Endothelial cell of umbilical vein (primary cell): Measurements from ENCODE around the gene ATXN2. TPM values are rescaled to one million over a fixed set of nuclear protein-coding genes. Genes with fewer than 3 reads are reported as not detected.

Experiments used
- BruUV-seq: library from RNA; stranded (reverse); fragments of 400-500 nt; replicated peaks from 2 replicates; lab custom pipeline; 2021; lab: Mats Ljungman, UMichigan
- CTCF ChIA-PET: fragments of 300-600, 350-600 bp; sonication (Branson Sonifier 250); formaldehyde crosslinking; loops from one replicate; lab custom pipeline; 2021; ENCODE audit warnings: antibody characterized with exemption, inconsistent platforms; lab: Charles Lee
- POLR2A ChIA-PET: fragments of 300-600, 350-600 bp; sonication (Branson Sonifier 250); formaldehyde crosslinking; loops from one replicate; lab custom pipeline; 2021; ENCODE audit warnings: antibody characterized with exemption, inconsistent platforms; lab: Charles Lee
- DNase-seq: peaks from one replicate; pipeline ENCODE4 v3.0.0-alpha.2; 2011; ENCODE audit warnings: low read depth, low spot score
- FAIRE-seq: peaks from 2 replicates; lab custom pipeline; 2011; peaks lifted over from hg19 to GRCh38; lab: Jason Lieb, UNC
- H2AFZ ChIP-seq: 2 replicates; pipeline ENCODE4 v1.6.0; 2012; ENCODE audit warnings: low read depth, low read length, control low read depth, inconsistent platforms
- H3K27ac ChIP-seq: 2 replicates; pipeline ENCODE4 v1.5.1; 2011; ENCODE audit warnings: low read depth, mild to moderate bottlenecking, control low read depth, low read length, moderate library complexity; ENCODE audit not compliant: insufficient read depth
- H3K27me3 ChIP-seq, 2 experiments: 2 replicates each; pipeline versions ENCODE4 v1.6.0 to v1.6.1; 2011; ENCODE audit warnings: low read length in 2 of 2, mixed read lengths in 1 of 2; ENCODE audit not compliant: control insufficient read depth in 2 of 2, insufficient read depth in 2 of 2
- H3K36me3 ChIP-seq, 2 experiments: 2 replicates in 1 of 2; 3 replicates in 1 of 2; pipeline ENCODE4 v1.5.1; 2011; ENCODE audit warnings: low read length in 2 of 2, mild to moderate bottlenecking in 1 of 2, moderate library complexity in 1 of 2; ENCODE audit not compliant: control insufficient read depth in 2 of 2, insufficient read depth in 2 of 2; ENCODE audit errors: extremely low read depth in 1 of 2
- H3K4me1 ChIP-seq: 3 replicates; pipeline ENCODE4 v1.5.1; 2011; ENCODE audit warnings: mild to moderate bottlenecking, low read length; ENCODE audit not compliant: control insufficient read depth, insufficient read depth; ENCODE audit errors: extremely low read depth
- H3K4me2 ChIP-seq: 2 replicates; pipeline ENCODE4 v1.6.1; 2011; ENCODE audit warnings: low read length, control low read depth, mixed read lengths; ENCODE audit not compliant: insufficient read depth
- H3K4me3 ChIP-seq, 3 experiments: fragments of 200-600 bp in 1 of 3; sonication (generic), shearing (Covaris generic) in 1 of 3; replicated peaks in 1 of 3; 2 replicates each; pipeline ENCODE4 v1.5.1; 2011 to 2016; ENCODE audit warnings: control low read depth in 3 of 3, low read length in 3 of 3, mild to moderate bottlenecking in 2 of 3, inconsistent platforms in 1 of 3, low read depth in 1 of 3, moderate library complexity in 1 of 3; ENCODE audit not compliant: insufficient read depth in 1 of 3
- H3K79me2 ChIP-seq: 2 replicates; pipeline ENCODE4 v1.6.0; 2012; ENCODE audit warnings: low read length, inconsistent platforms; ENCODE audit not compliant: control insufficient read depth, insufficient read depth
- H3K9ac ChIP-seq: replicated peaks from 2 replicates; pipeline ENCODE3; 2011; ENCODE audit warnings: low read length, control low read depth; ENCODE audit not compliant: insufficient read depth; ENCODE audit errors: extremely low read depth
- H3K9me1 ChIP-seq: replicated peaks from 3 replicates; pipeline ENCODE4 v1.6.0; 2011; ENCODE audit warnings: mild to moderate bottlenecking, low read length; ENCODE audit not compliant: control insufficient read depth, insufficient read depth; ENCODE audit errors: extremely low read depth
- H3K9me3 ChIP-seq: replicated peaks from 2 replicates; pipeline ENCODE4 v1.5.1; 2012; ENCODE audit warnings: low read length, inconsistent platforms; ENCODE audit not compliant: control insufficient read depth, insufficient read depth
- H4K20me1 ChIP-seq: replicated peaks from 2 replicates; pipeline ENCODE3; 2011; ENCODE audit warnings: mild to moderate bottlenecking, low read length; ENCODE audit not compliant: control insufficient read depth, insufficient read depth; ENCODE audit errors: extremely low read depth
- EZH2 ChIP-seq: IDR thresholded peaks from 2 replicates; pipeline ENCODE4 v1.6.1; 2012; ENCODE audit warnings: borderline replicate concordance, low read depth, mild to moderate bottlenecking, moderate library complexity, low read length, inconsistent platforms; ENCODE audit not compliant: severe bottlenecking
- FOS ChIP-seq: IDR thresholded peaks from 2 replicates; pipeline ENCODE4 v1.6.1; 2011; ENCODE audit warnings: mild to moderate bottlenecking, low read length, moderate library complexity, borderline replicate concordance; ENCODE audit not compliant: insufficient read depth
- GATA2 ChIP-seq: IDR thresholded peaks from 2 replicates; pipeline ENCODE4 v1.7.0; 2011; ENCODE audit warnings: low read depth, mild to moderate bottlenecking, moderate library complexity, mixed read lengths, low read length; ENCODE audit not compliant: insufficient read length, insufficient read depth
- JUN ChIP-seq: IDR thresholded peaks from 2 replicates; pipeline ENCODE4 v1.6.1; 2011; ENCODE audit warnings: borderline replicate concordance, low read depth; ENCODE audit not compliant: insufficient read length, insufficient read depth
- POLR2A ChIP-seq: IDR thresholded peaks from 2 replicates; pipeline ENCODE4 v1.6.1; 2012; ENCODE audit warnings: low read depth, mild to moderate bottlenecking, control low read depth, low read length
- dilution Hi-C: fragments of 300-500 bp; cut with MboI; formaldehyde crosslinking; loops from one replicate; pipeline ENCODE4 v1.15.0; 2019; ENCODE audit warnings: low sequenced_read_pairs; ENCODE audit not compliant: extremely low pct_ligation_motif_present
- intact Hi-C: fragments of 100-400 bp; cut with micrococcal nuclease; formaldehyde crosslinking; loops from one replicate; pipeline ENCODE4 v1.10.0; 2022
- polyA plus RNA-seq, 4 experiments: library from polyadenylated mRNA; depleted of rRNA in 3 of 4; stranded (reverse) in 3 of 4; unstranded in 1 of 4; fragments of >200 nt; gene quantifications; 2 replicates each; pipeline versions ENCODE4 v1.2.1 to v1.2.3, GENCODE V29; 2011 to 2012; ENCODE audit warnings: missing spikeins in 1 of 4
- total RNA-seq: library from RNA; stranded (reverse); gene quantifications from 2 replicates; pipeline ENCODE4 v1.2.3, GENCODE V29; 2021
- TF ChIP-seq, protein P1 (sequence below): IDR thresholded peaks from 2 replicates; pipeline ENCODE4 v1.6.1; 2011; ENCODE audit not compliant: insufficient read depth, insufficient read length

ATXN2 gene
- total and polyA plus RNA-seq, 2 donors (not counting 3 experiments of a cell fraction or from before 2014, with no cell fraction given), result 58.9 to 86.7 TPM

DNA sequence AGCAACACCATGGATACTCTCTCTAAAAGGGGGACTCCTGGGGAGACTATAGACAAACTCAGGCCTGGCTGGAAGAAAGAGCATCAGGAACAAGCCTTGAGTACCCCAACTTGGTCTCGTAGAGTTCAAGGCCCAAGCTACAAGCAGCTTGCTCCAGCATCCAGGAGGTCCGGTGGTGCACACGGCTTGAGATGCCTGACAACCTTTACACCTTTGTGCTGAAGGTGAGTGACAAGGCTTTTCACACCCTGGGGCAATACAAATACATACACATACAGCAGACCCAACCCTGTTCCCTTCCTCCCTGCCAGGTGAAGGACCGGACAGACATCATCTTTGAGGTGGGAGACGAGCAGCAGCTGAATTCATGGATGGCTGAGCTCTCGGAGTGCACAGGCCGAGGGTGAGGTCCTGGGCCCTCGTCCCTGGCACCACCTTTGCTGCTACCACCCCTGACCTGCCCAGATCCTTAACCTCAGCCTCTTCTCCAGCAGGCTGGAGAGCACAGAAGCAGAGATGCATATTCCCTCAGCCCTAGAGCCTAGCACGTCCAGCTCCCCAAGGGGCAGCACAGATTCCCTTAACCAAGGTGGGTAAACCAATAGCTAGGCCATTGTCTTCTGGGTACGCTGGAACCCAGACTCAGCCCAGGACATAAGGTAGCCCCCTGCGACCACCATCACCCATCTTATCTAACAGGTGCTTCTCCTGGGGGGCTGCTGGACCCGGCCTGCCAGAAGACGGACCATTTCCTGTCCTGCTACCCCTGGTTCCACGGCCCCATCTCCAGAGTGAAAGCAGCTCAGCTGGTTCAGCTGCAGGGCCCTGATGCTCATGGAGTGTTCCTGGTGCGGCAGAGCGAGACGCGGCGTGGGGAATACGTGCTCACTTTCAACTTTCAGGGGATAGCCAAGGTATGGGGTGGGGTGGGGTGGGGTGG is 152.2 kb downstream of the ATXN2 start:
- H3K9ac ChIP-seq, result peak overlapping the region; percentile 35
- dilution Hi-C loops (no loop called here), intact Hi-C loops (loop anchor here (1.0 kb wide), 6 partner anchors 9 to 50 kb away; partner anchors contain the start of gene SH2B3)
- H3K36me3 ChIP-seq, result peaks cover 21 to 37% of the 10 kb centered on the region in 2 experiments
- H3K4me3 ChIP-seq, result no peak overlapping the region
- DNase-seq, result no peak
- H3K9me1 ChIP-seq, result no peaks in the 10 kb centered on the region
- CTCF ChIA-PET, result interaction anchor here (1.2 to 16.4 kb wide), 6 partner anchors 10 to 48 kb away, joined by 5 to 464 read pairs (median 8); no protein-coding TSS in a partner anchor
- no peaks in the 10 kb centered on the region for H3K9me3 ChIP-seq
- BruUV-seq, result no TSS peak
- no peak for FAIRE-seq
- no peaks in the 10 kb centered on the region for H4K20me1 ChIP-seq
- no peaks in the 10 kb centered on the region for H3K27me3 ChIP-seq
- peak overlapping the region; percentile 71 for H3K27ac ChIP-seq
- H3K79me2 ChIP-seq, result peaks cover 59% of the 10 kb centered on the region
- POLR2A ChIA-PET, result interaction anchor here (0.8 to 1.5 kb wide), 2 partner anchors 48 to 50 kb away, joined by 3 to 6 read pairs; no protein-coding TSS in a partner anchor
- TF ChIP-seq POLR2A (no peak), EZH2 (no peak), FOS (no peak), JUN (no peak), GATA2 (no peak)
- TF ChIP-seq, protein P1, sequence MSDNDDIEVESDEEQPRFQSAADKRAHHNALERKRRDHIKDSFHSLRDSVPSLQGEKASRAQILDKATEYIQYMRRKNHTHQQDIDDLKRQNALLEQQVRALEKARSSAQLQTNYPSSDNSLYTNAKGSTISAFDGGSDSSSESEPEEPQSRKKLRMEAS, result no peak
- no peak overlapping the region for H2AFZ ChIP-seq
- peak overlapping the region; percentile 46 for H3K4me2 ChIP-seq
- peaks cover 60% of the 10 kb centered on the region for H3K4me1 ChIP-seq
